Gastrocnemius medialis (tissue), 4 donors: ENCODE results near the gene SPIN3.

Experiments used
- CTCF ChIP-seq, 5 experiments: fragments of 450-650 bp in 3 of 5; fragments of 200-600 bp in 2 of 5; sonication (generic) in 2 of 5; IDR thresholded peaks in 4 of 5; conservative IDR thresholded peaks in 1 of 5; 1 replicate in 4 of 5; 2 replicates in 1 of 5; pipeline ENCODE4 v1.5.1; 2016 to 2019; ENCODE audit warnings: antibody characterized with exemption in 5 of 5, mild to moderate bottlenecking in 3 of 5, moderate library complexity in 3 of 5
- POLR2A ChIP-seq, 2 donors: fragments of 450-650 bp; IDR thresholded peaks; one replicate each; pipeline ENCODE4 v1.6.1; 2017; ENCODE audit warnings: antibody characterized with exemption in 2 of 2, mild to moderate bottlenecking in 2 of 2, moderate library complexity in 2 of 2

GRCh38 chrX:56986138-56986537, 9.2 kb downstream of the SPIN3 start:
- TF ChIP-seq POLR2A (IDR thresholded peaks at IDR 0.05), result no peak
- no peak for TF ChIP-seq CTCF (IDR thresholded peaks at IDR 0.05 in 4 of 5, conservative IDR thresholded peaks at IDR 0.05 in 1 of 5)
